Measurements from ENCODE around the gene NMD3. TPM values are rescaled to one million over a fixed set of nuclear protein-coding genes. Genes with fewer than 3 reads are reported as not detected.

NMD3 gene
- polyA plus RNA-seq, 1 of the 3 experiments (the other 2 are of a cell fraction), result 15.1 TPM

GRCh38 chr3:161221806-161222600 lies 892 bp downstream of the NMD3 start:
- Histone ChIP-seq H3F3A (replicated peaks; ENCODE audit: insufficient read depth) (peaks cover 3% of the 10 kb centered on the region), H3K4me3 (ENCODE audit: low read depth in 2 of 2, low read length in 1 of 2) (peak overlapping the region; percentile 81 to 99), H3K4me1 (ENCODE audit: control insufficient read depth in 1 of 2, insufficient read depth in 2 of 2, low read depth in 1 of 2, low read length in 1 of 2) (peaks cover 5 to 11% of the 10 kb centered on the region in 2 experiments; a peak in 2 of 4 replicates), H3K9ac (peak overlapping the region; percentile 92), H3K79me2 (ENCODE audit: insufficient read depth) (peaks cover 59% of the 10 kb centered on the region), H4K20me1 (ENCODE audit: insufficient read depth) (peaks cover 12% of the 10 kb centered on the region), H3K9me3 (no peaks in the 10 kb centered on the region), H2AFZ (ENCODE audit: low read depth) (peak overlapping the region; percentile 90), H3K36me3 (replicated peaks in 1 of 2; ENCODE audit: control insufficient read depth in 1 of 2, insufficient read depth in 2 of 2, low read length in 1 of 2) (peaks cover 24 to 40% of the 10 kb centered on the region in 2 experiments), H3K4me2 (peak overlapping the region; percentile 83), H3K27ac (ENCODE audit: low read depth in 2 of 2, low read length in 1 of 2) (peak overlapping the region; percentile 82 to 87; a peak in 1 of 4 replicates), H3K27me3 (ENCODE audit: insufficient read depth) (no peaks in the 10 kb centered on the region), H3K9me2 (no peaks in the 10 kb centered on the region)
- 5% methylated on average over 19 of the region's 19 CpGs for WGBS (ENCODE audit: low lambda C conversion rate)
- peak; percentile 70; the same call in 1 of the 2 replicates for TF ChIP-seq MXI1 (IDR thresholded peaks at IDR 0.05; ENCODE audit: low read depth, low read length)
- TF ChIP-seq TEAD4 (IDR thresholded peaks at IDR 0.05; ENCODE audit: borderline replicate concordance, insufficient read depth), result no peak
- ChIA-PET POLR2A (interaction anchor here (0.6 to 1.3 kb wide), 5 partner anchors 9 to 467 kb away, joined by 3 to 8 read pairs (median 3); no protein-coding TSS in a partner anchor), CTCF (interaction anchor here (0.6 to 1.2 kb wide), 3 partner anchors 10 to 191 kb away, joined by 3 to 6 read pairs (median 4); no protein-coding TSS in a partner anchor)
- peak; percentile 37 for DNase-seq

GRCh38 chr3:161222662-161223061 lies 1.6 kb downstream of the NMD3 start:
- Histone ChIP-seq H2AFZ (ENCODE audit: low read depth) (no peak overlapping the region), H3K27me3 (ENCODE audit: insufficient read depth) (no peaks in the 10 kb centered on the region), H3K4me3 (ENCODE audit: low read depth in 2 of 2, low read length in 1 of 2) (peak overlapping the region; percentile 81 to 99), H3K9me3 (no peaks in the 10 kb centered on the region), H3K79me2 (ENCODE audit: insufficient read depth) (peaks cover 64% of the 10 kb centered on the region), H3K27ac (ENCODE audit: low read depth in 2 of 2, low read length in 1 of 2) (peak overlapping the region in 1 of 2 experiments; percentile 82; a peak in 1 of 4 replicates), H4K20me1 (ENCODE audit: insufficient read depth) (peaks cover 12% of the 10 kb centered on the region), H3K9ac (peak overlapping the region; percentile 92; the same call in 1 of the 2 replicates), H3K36me3 (replicated peaks in 1 of 2; ENCODE audit: control insufficient read depth in 1 of 2, insufficient read depth in 2 of 2, low read length in 1 of 2) (peaks cover 27 to 44% of the 10 kb centered on the region in 2 experiments), H3F3A (replicated peaks; ENCODE audit: insufficient read depth) (peaks cover 3% of the 10 kb centered on the region), H3K4me1 (ENCODE audit: control insufficient read depth in 1 of 2, insufficient read depth in 2 of 2, low read depth in 1 of 2, low read length in 1 of 2) (peaks cover 5 to 11% of the 10 kb centered on the region in 2 experiments; a peak in 2 of 4 replicates), H3K9me2 (no peaks in the 10 kb centered on the region), H3K4me2 (peak overlapping the region; percentile 83)
- POLR2A ChIA-PET, result no interaction called here
- no peak for TF ChIP-seq RAD21 (IDR thresholded peaks at IDR 0.05; ENCODE audit: low read length)
- TF ChIP-seq MEF2A (IDR thresholded peaks at IDR 0.05; ENCODE audit: borderline replicate concordance, low read depth), result no peak
- TF ChIP-seq EZH2phosphoT487 (IDR thresholded peaks at IDR 0.05; ENCODE audit: borderline replicate concordance, low read depth), result no peak
- TF ChIP-seq CHD2 (IDR thresholded peaks at IDR 0.05; ENCODE audit: low read length, partially characterized antibody), result no peak
- no peak for TF ChIP-seq RXRA (IDR thresholded peaks at IDR 0.05; ENCODE audit: borderline replicate concordance, low read depth)
- no peak for TF ChIP-seq GABPA (IDR thresholded peaks at IDR 0.05; ENCODE audit: low read depth)
- TF ChIP-seq EP300 (IDR thresholded peaks at IDR 0.05; ENCODE audit: borderline replicate concordance in 1 of 2, low read depth in 1 of 2, low read length in 1 of 2), result no peak
- TF ChIP-seq NFIC (IDR thresholded peaks at IDR 0.05; ENCODE audit: borderline replicate concordance), result no peak
- no peak for TF ChIP-seq YY1 (IDR thresholded peaks at IDR 0.05; ENCODE audit: low read depth)
- TF ChIP-seq RCOR1 (IDR thresholded peaks at IDR 0.05; ENCODE audit: low read length), result no peak
- TF ChIP-seq SMC3 (IDR thresholded peaks at IDR 0.05; ENCODE audit: low read depth, low read length), result no peak
- TF ChIP-seq SIN3A (IDR thresholded peaks at IDR 0.05; ENCODE audit: borderline replicate concordance, low read depth, low read length), result no peak
- no peak for TF ChIP-seq JUND (IDR thresholded peaks at IDR 0.05)
- TF ChIP-seq FOSL2 (IDR thresholded peaks at IDR 0.05; ENCODE audit: borderline replicate concordance, low read depth), result no peak
- TF ChIP-seq NRF1 (IDR thresholded peaks at IDR 0.05; ENCODE audit: low read depth, low read length), result no peak
- TF ChIP-seq GATA2 (CRISPR knock-in tag; IDR thresholded peaks at IDR 0.05), result no peak
- DNase-seq, result no peak
- WGBS (ENCODE audit: low lambda C conversion rate), result 19% methylated on average over 2 of the region's 2 CpGs
- CTCF ChIA-PET, result interaction anchor here (0.6 kb wide), 1 partner anchor 192 kb away, joined by 3 read pairs; no protein-coding TSS in a partner anchor

All from SK-N-SH (cell line).